Esophagus muscularis mucosa (tissue), 4 donors: ENCODE data around the gene GALNT18. TPM values are rescaled to one million over a fixed set of nuclear protein-coding genes. Genes with fewer than 3 reads are reported as not detected.
A peak's percentile ranks its signal among the peaks of the same experiment; 100 is the strongest.

ENCODE experiments used
- DNase-seq: peaks from one replicate; pipeline ENCODE4 v3.0.0-alpha.2; 2017; ENCODE audit errors: extremely low spot score
- H3K27ac ChIP-seq, 4 donors: fragments of 200-600 bp; sonication (generic); replicated peaks in 1 of 4; 1 replicate in 3 of 4; 2 replicates in 1 of 4; pipeline ENCODE4 v1.5.1; 2016 to 2019; ENCODE audit warnings: mild to moderate bottlenecking in 1 of 4
- H3K27me3 ChIP-seq, 4 donors: fragments of 200-600 bp; sonication (generic); one replicate each; pipeline versions ENCODE4 v1.5.1 to v1.6.0; 2016 to 2019
- H3K36me3 ChIP-seq, 4 donors: fragments of 200-600 bp; sonication (generic); one replicate each; pipeline ENCODE4 v1.5.1; 2016 to 2019
- H3K4me1 ChIP-seq, 4 donors: fragments of 200-600 bp; sonication (generic); one replicate each; pipeline ENCODE4 v1.5.1; 2016 to 2019
- H3K4me3 ChIP-seq, 4 donors: fragments of 200-600 bp; sonication (generic); 1 replicate in 2 of 4; 2 replicates in 2 of 4; pipeline ENCODE4 v1.5.1; 2016 to 2019; ENCODE audit warnings: mild to moderate bottlenecking in 4 of 4, moderate library complexity in 1 of 4
- H3K9me3 ChIP-seq, 4 donors: fragments of 200-600 bp; sonication (generic); 1 replicate in 3 of 4; 2 replicates in 1 of 4; pipeline ENCODE4 v1.5.1; 2016 to 2019
- CTCF ChIP-seq, 3 experiments: fragments of 200-600 bp in 2 of 3; fragments of 450-650 bp in 1 of 3; sonication (generic) in 2 of 3; IDR thresholded peaks; one replicate each; pipeline ENCODE4 v1.5.1; 2017 to 2019; ENCODE audit warnings: antibody characterized with exemption in 3 of 3, mild to moderate bottlenecking in 2 of 3, moderate library complexity in 1 of 3
- EP300 ChIP-seq: sonication (generic); formaldehyde crosslinking; IDR thresholded peaks from one replicate; pipeline ENCODE4 v1.6.1; 2017; ENCODE audit warnings: antibody characterized with exemption
- POLR2A ChIP-seq: fragments of 450-650 bp; IDR thresholded peaks from one replicate; pipeline ENCODE4 v1.6.1; 2017; ENCODE audit warnings: antibody characterized with exemption, moderate library complexity, mild to moderate bottlenecking, low read depth
- POLR2AphosphoS5 ChIP-seq, 2 donors: sonication (generic); formaldehyde crosslinking; IDR thresholded peaks; one replicate each; pipeline ENCODE4 v1.6.1; 2017; ENCODE audit warnings: antibody characterized with exemption in 2 of 2
- WGBS: methylation state at CpG from one replicate; pipeline ENCODE4 v1.1.5; 2018; 5-methylcytosine and 5-hydroxymethylcytosine counted together
- intact Hi-C: fragments of 100-400 bp; cut with DNase I; formaldehyde crosslinking; loops from one replicate; pipeline ENCODE4 v1.15.1; 2023
- total RNA-seq, 4 donors: library from RNA; depleted of rRNA; stranded (reverse); fragments of >200 nt; gene quantifications; one replicate each; pipeline versions ENCODE4 v1.1.0 to v1.2.1, GENCODE V29; 2016

GALNT18 gene
- total RNA-seq, 4 donors from 2014 or later, result 29.1 to 67.0 (median 49.3) TPM

- no peaks in the 10 kb centered on the region for H3K36me3 ChIP-seq
- TF ChIP-seq EP300 (no peak), POLR2AphosphoS5 (IDR thresholded peaks at IDR 0.05) (no peak), CTCF (IDR thresholded peaks at IDR 0.05) (no peak)
- H3K4me1 ChIP-seq, result peaks cover 22 to 58% (median 42%) of the 10 kb centered on the region in 4 donors
- DNase-seq, result no peak
- intact Hi-C loops, result no loop called here
- 63% methylated on average over 9 of the region's 9 CpGs for WGBS
- H3K9me3 ChIP-seq, result no peaks in the 10 kb centered on the region
- H3K27me3 ChIP-seq, result no peaks in the 10 kb centered on the region
- peak overlapping the region in 2 of 4 donors; percentile 13 to 34 for H3K27ac ChIP-seq
- no peak overlapping the region for H3K4me3 ChIP-seq
These were observed 120.9 kb downstream of the GALNT18 start for GRCh38 chr11:11500744-11501487.

GRCh38 chr11:11499300-11499699, 122.5 kb downstream of the GALNT18 start:
- Histone ChIP-seq H3K9me3 (no peaks in the 10 kb centered on the region), H3K27me3 (no peaks in the 10 kb centered on the region), H3K4me1 (peaks cover 22 to 44% (median 37%) of the 10 kb centered on the region in 4 donors), H3K36me3 (no peaks in the 10 kb centered on the region), H3K27ac (no peak overlapping the region), H3K4me3 (no peak overlapping the region)
- TF ChIP-seq POLR2AphosphoS5 (IDR thresholded peaks at IDR 0.05) (no peak), EP300 (no peak), CTCF (IDR thresholded peaks at IDR 0.05) (no peak), POLR2A (no peak)
- intact Hi-C loops, result no loop called here
- DNase-seq, result no peak
- 81% methylated on average over 2 of the region's 2 CpGs for WGBS

GRCh38 chr11:11498195-11498594, 123.6 kb downstream of the GALNT18 start:
- peaks cover 19 to 48% (median 36%) of the 10 kb centered on the region in 4 donors for H3K4me1 ChIP-seq
- DNase-seq, result no peak
- intact Hi-C loops, result no loop called here
- H3K27ac ChIP-seq, result no peak overlapping the region
- H3K9me3 ChIP-seq, result no peaks in the 10 kb centered on the region
- 86% methylated on average over 3 of the region's 3 CpGs for WGBS
- H3K36me3 ChIP-seq, result no peaks in the 10 kb centered on the region
- no peak for TF ChIP-seq POLR2AphosphoS5 (IDR thresholded peaks at IDR 0.05)
- no peak for TF ChIP-seq CTCF (IDR thresholded peaks at IDR 0.05)
- no peak for TF ChIP-seq POLR2A
- TF ChIP-seq EP300, result no peak
- H3K4me3 ChIP-seq, result no peak overlapping the region
- H3K27me3 ChIP-seq, result no peaks in the 10 kb centered on the region

GRCh38 chr11:11496879-11497278, 124.9 kb downstream of the GALNT18 start:
- Histone ChIP-seq H3K27me3 (no peaks in the 10 kb centered on the region), H3K4me1 (peaks cover 8 to 40% (median 23%) of the 10 kb centered on the region in 4 donors), H3K27ac (no peak overlapping the region), H3K9me3 (no peaks in the 10 kb centered on the region), H3K4me3 (no peak overlapping the region), H3K36me3 (no peaks in the 10 kb centered on the region)
- no peak for DNase-seq
- intact Hi-C loops, result no loop called here
- TF ChIP-seq POLR2A (no peak), CTCF (IDR thresholded peaks at IDR 0.05) (no peak), EP300 (no peak), POLR2AphosphoS5 (IDR thresholded peaks at IDR 0.05) (no peak)
- 95% methylated on average over 2 of the region's 2 CpGs for WGBS
